GM23248 (cell line): ENCODE data around the gene CCDC88C.

ENCODE experiments used
- EZH2 ChIP-seq: fragments of 200-600 bp; sonication (generic); IDR thresholded peaks from 2 replicates; pipeline ENCODE4 v1.6.1; 2018; ENCODE audit warnings: antibody characterized with exemption, mild to moderate bottlenecking; ENCODE audit not compliant: insufficient read depth, poor library complexity, severe bottlenecking
- EZH2phosphoT487 ChIP-seq: fragments of 200-600 bp; sonication (generic); IDR thresholded peaks from 2 replicates; pipeline ENCODE4 v1.6.1; 2018; ENCODE audit warnings: antibody characterized with exemption, moderate library complexity, mild to moderate bottlenecking, low read depth; ENCODE audit not compliant: insufficient read depth

- TF ChIP-seq EZH2 (no peak), EZH2phosphoT487 (no peak)
These were observed 161.0 kb downstream of the CCDC88C start for GRCh38 chr14:91256661-91257060.
